ENCODE results near the gene CERS5.
"Not testable (repeated sequence)": the region's sequence is repeated elsewhere in the genome, so short reads cannot be mapped to it uniquely, and the experiment has no call there.

Gene CERS5

GRCh38 chr12:50188241-50188781 is 21.1 kb upstream of the CERS5 start:
- DNase-seq = no peak

GRCh38 chr12:50187084-50187900 is 20.1 kb upstream of the CERS5 start:
- DNase-seq = no peak

GRCh38 chr12:50186681-50187080 is 19.5 kb upstream of the CERS5 start:
- DNase-seq = no peak

GRCh38 chr12:50185970-50186663 is 18.9 kb upstream of the CERS5 start:
- DNase-seq = no peak

- no peak for DNase-seq
Measured at GRCh38 chr12:50185301-50185895, 18.2 kb upstream of the CERS5 start.

GRCh38 chr12:50184261-50184660 is 17.1 kb upstream of the CERS5 start:
- DNase-seq = no peak

DNA sequence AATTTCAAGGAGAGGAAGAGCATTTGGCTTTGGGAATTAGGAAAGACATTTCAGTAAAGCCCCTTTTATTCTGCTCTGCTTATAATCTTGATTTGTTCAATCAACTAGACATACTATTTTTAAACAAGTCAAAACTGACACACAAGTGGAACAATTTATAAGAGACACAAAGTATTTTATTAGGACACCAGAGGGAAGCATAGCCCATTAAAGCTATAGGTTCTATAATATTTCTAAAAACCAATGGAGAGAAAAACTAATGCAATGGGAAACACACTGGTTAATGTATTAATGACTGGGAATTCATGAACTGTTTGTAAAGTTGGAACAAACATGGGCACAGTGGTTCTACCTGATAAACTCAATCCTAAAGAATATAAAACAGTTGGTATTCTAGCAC is 15.3 kb upstream of the CERS5 start:
- no peak for DNase-seq

DNA sequence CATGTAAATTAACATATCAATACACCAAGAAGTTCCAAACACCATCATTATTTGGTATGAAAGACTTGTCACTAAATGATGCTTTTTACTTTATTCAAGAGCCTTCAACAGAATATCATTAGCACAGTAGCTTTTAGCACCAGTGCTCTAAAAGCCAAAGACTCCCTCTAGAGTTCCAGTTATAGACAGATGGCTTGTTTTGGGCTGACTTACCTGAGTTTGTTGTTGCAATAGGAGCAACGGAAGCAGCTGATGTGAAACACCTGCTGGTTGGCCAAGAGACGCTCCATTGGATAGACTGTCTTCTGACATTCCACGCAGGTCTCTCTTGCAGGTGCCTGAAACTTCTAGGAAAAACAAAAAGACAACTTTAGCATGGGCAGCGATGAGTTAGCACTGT is 14.5 kb upstream of the CERS5 start:
- no peak for DNase-seq

DNA sequence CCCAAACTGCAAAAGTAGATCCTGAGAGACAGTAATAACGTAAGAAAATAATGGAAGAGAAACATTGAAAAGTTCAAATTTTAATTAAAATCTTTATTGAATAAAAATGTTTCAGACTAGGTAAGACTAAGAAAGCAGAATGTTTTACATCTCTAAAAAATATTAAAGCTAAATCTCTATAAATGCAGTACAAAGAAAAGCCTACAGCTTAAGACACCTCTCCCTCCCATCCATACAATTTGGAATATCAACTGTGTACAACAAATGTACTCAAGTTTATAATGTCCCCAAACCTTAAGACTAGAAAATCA is 8.5 kb upstream of the CERS5 start:
- DNase-seq = no peak

DNA sequence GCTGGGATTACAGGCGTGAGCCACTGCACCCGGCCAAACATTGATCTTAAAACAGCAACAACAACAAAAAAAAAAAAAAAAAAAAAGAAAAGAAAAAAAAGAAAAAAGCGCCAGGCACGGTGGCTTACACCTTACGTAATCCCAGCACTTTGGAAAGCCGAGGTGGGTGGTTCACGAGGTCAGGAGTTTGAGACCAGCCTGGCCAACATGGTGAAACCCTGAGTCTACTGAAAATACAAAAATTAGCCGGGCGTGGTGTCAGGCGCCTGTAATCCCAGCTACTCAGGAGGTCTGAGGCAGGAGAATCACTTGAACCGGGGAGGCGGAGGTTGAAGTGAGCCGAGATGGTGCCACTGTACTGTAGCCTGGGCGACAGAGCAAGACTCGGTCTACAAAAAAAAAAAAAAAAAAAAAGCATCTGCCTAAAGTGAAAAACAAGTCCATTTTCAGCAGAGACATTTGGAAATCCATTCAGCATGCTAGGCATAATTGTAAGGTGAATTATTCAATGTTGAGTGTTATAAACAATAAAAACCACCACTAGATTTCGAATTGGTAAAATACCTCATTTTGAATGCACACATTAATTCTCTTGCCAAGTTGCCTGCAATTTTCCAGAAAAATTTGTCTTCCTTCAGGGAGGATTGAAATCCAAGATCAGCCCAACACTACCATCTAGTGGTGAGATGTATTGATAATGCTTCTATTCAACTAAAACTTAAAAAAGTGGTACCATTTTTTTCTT is 8.0 kb upstream of the CERS5 start:
- peak; percentile 63 for DNase-seq

GRCh38 chr12:50166799-50167048 is 445 bp downstream of the CERS5 start:
- DNase-seq = no peak

DNA sequence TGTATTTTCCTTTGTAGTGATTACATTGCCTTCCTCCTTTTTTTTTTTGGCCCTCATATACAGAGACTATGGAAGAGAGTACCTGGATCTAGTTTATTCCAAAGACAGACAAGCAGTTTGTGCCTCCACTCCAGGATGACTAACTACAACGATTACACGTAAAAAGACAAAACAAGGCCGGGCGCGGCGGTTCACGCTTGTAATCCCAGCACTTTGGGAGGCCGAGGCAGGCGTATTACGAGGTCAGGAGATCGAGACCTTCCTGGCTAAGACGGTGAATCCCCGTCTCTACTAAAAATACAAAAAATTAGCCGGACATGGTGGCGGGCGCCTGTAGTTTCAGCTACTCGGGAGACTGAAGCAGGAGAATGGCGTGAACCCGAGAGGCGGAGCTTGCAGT is 2.2 kb downstream of the CERS5 start:
- no peak for DNase-seq

- no peak for DNase-seq
Measured at GRCh38 chr12:50162230-50162629, 4.9 kb downstream of the CERS5 start.

DNA sequence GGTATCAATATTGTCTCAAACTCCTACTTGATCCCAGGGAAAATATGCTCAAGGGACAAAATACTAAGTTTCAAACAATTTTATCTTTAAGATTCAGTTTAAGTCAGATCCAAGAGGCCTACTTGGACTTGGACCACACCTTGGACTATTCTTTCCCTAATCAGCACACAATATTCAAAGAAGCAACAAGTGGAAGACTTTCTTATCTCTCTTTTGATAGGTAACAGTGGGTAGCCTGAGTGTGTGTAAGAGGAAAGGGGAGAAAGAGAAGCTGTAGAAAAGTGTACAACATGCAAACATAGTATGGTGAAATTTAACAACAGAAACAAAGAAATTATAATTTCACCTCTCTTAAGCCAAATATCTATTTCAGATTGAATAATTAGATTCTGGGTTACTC is 6.5 kb downstream of the CERS5 start:
- no peak for DNase-seq

GRCh38 chr12:50157259-50157658 is 9.9 kb downstream of the CERS5 start:
- DNase-seq = no peak

DNA sequence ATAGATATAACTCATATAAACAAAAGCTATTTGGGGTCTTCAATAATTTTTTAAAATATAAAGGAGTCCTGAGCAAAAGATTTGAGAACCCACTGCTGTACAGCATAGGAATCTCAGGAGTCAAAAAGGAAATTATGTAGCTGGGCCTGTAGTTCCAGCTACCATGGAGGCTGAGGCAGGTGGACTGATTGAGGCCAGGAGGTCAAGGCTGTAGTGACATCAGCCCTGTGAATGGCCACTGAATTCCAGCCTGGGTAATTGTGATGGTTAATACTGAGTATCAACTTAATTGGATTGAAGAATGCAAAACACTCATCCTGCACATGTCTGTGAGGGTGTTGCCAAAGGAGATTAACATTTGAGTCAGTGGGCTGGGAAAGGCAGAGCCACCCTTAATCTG is 10.5 kb downstream of the CERS5 start:
- no peak for DNase-seq

- not testable (repeated sequence) for DNase-seq
Measured at GRCh38 chr12:50154947-50155346, 12.2 kb downstream of the CERS5 start.

DNA sequence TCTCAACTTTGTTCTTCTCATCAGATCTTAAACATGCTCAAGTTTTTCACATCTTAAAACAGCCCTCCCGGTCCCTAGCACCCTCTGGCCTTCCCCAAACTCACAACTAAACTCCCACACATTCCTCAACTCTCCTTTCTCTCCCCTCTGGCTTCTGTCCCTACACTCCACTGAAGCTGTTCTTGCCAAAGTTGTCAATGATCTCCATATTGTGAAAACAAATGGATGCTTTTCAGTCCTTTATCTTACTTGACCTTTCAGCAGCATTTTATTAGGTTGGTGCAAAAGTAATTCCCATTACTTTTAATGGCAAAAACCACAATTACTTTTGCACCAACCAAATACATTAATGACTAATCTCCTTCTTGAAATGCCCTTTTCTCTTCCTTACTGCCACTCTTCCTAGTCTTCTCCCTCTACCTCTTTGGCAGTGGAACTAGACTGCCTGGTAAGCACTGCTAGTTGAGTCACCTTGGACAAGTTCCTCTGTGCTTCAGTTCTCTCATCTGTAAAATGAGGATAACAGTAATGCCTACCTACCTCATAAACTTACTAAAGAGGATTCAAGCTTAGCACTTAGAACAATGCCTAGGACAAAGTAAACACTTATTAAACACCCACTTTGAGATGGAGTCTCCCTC is 16.0 kb downstream of the CERS5 start:
- no peak for DNase-seq

GRCh38 chr12:50149311-50149710 is 17.9 kb downstream of the CERS5 start:
- no peak for DNase-seq

GRCh38 chr12:50148011-50148410 is 19.2 kb downstream of the CERS5 start:
- not testable (repeated sequence) for DNase-seq

GRCh38 chr12:50147281-50147680 is 19.9 kb downstream of the CERS5 start:
- no peak for DNase-seq

- DNase-seq = no peak
Measured at GRCh38 chr12:50145439-50145838, 21.7 kb downstream of the CERS5 start.

DNA sequence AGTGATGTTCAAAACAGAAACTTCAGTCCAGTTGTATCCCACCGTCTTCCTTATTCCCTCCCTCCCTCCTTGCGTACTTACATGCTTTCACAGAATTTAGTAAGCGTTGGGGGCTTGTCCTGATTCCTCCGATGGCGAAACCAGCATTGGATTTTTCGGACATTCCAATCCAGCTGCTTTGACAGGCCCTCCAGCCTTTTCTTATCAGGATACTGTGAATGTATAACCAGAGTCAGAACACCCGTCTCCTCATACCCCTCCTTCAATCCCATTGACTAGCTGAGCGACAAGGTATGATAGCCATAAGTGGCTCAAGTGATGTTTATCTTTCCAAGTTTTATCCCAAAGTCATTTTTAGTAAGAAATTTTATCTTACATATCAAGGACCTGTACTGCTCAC is 24.2 kb downstream of the CERS5 start:
- no peak for DNase-seq
